DND-41 (cell line): Measurements from ENCODE around the gene C4orf33.

ENCODE experiments used
- EZH2 ChIP-seq: IDR thresholded peaks from 3 replicates; pipeline ENCODE4 v1.6.1; 2012; ENCODE audit warnings: borderline replicate concordance, low read depth, mild to moderate bottlenecking, moderate library complexity, low read length, inconsistent platforms; ENCODE audit not compliant: severe bottlenecking
- TF ChIP-seq, protein P1 (sequence below): IDR thresholded peaks from 2 replicates; pipeline ENCODE4 v1.5.1; 2012; ENCODE audit warnings: borderline replicate concordance, low read length, moderate library complexity, mild to moderate bottlenecking; ENCODE audit not compliant: poor library complexity, severe bottlenecking; ENCODE audit errors: extremely low read depth

DNA sequence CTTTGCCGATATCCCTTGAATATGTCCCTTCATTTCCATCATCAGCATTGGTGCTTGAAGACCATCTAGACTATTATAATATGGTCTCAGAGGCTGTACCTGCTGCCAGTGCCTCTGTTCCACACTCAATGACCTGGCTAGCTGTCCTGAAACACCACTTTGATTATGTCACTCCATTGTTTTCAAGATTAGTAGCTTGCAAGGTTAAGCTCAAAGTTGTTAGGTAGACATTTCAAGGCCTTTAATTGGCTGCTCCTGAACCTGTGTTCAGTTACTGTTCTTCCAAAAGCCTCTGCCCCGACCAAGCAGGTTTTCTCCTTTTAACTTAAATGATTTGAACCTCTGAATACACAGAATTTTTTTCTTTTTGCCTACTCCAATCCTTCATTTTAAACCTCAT lies 52.9 kb downstream of the C4orf33 start:
- TF ChIP-seq, protein P1, sequence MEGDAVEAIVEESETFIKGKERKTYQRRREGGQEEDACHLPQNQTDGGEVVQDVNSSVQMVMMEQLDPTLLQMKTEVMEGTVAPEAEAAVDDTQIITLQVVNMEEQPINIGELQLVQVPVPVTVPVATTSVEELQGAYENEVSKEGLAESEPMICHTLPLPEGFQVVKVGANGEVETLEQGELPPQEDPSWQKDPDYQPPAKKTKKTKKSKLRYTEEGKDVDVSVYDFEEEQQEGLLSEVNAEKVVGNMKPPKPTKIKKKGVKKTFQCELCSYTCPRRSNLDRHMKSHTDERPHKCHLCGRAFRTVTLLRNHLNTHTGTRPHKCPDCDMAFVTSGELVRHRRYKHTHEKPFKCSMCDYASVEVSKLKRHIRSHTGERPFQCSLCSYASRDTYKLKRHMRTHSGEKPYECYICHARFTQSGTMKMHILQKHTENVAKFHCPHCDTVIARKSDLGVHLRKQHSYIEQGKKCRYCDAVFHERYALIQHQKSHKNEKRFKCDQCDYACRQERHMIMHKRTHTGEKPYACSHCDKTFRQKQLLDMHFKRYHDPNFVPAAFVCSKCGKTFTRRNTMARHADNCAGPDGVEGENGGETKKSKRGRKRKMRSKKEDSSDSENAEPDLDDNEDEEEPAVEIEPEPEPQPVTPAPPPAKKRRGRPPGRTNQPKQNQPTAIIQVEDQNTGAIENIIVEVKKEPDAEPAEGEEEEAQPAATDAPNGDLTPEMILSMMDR: no peak
- TF ChIP-seq EZH2: no peak
